Measurements from ENCODE around the gene MTX1.

DNA sequence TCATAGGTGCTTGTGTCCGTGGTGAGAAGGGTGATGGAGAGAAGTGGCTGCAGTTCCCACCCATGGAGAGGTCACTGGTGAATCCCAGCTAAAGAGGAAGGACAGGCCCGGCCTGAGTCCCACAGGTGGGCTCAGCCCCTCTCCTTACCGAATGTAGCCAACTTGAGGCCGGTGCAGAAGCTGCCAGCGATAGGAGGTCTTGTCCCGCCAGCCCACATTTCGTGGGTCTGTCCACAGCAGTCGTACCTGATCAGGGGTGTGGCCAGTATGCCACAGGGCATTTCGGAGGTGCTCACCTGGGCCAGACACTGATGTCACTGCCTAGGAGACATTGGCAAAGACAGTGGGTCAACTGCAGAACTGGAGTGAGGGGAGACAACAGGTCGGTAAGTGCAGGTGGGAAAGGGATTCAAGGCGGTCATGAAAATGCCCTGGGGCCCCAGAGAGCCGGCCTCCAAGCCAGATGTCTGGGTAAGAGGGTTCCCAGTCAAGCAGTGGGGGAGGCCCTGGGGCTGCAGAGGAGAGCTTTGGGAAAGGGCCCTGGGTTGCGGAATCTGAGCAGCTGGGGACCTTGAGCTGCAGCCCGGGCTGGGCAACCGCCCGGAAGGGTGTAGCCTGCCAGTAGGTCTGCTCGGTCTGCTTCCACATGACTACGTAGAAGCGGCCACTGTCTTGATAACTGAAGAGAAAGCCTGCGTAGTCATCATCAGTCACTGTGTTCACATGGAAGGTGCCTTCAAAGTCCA is 11.4 kb upstream of the MTX1 start:
- TF ChIP-seq, protein P1, sequence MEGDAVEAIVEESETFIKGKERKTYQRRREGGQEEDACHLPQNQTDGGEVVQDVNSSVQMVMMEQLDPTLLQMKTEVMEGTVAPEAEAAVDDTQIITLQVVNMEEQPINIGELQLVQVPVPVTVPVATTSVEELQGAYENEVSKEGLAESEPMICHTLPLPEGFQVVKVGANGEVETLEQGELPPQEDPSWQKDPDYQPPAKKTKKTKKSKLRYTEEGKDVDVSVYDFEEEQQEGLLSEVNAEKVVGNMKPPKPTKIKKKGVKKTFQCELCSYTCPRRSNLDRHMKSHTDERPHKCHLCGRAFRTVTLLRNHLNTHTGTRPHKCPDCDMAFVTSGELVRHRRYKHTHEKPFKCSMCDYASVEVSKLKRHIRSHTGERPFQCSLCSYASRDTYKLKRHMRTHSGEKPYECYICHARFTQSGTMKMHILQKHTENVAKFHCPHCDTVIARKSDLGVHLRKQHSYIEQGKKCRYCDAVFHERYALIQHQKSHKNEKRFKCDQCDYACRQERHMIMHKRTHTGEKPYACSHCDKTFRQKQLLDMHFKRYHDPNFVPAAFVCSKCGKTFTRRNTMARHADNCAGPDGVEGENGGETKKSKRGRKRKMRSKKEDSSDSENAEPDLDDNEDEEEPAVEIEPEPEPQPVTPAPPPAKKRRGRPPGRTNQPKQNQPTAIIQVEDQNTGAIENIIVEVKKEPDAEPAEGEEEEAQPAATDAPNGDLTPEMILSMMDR (IDR thresholded peaks at IDR 0.05): no peak
- no peak for TF ChIP-seq POLR2A (IDR thresholded peaks at IDR 0.05)
